Spleen (tissue), 11 donors: ENCODE measurements around the gene SLC7A6OS. TPM values are rescaled to one million over a fixed set of nuclear protein-coding genes. Genes with fewer than 3 reads are reported as not detected.

Experiments
- DNase-seq: peaks from one replicate; pipeline ENCODE4 v3.0.0-alpha.2; 2020
- H3K27ac ChIP-seq, 8 donors: fragments of 200-600 bp; sonication (generic) in 7 of 8; 1 replicate in 4 of 8; 2 replicates in 4 of 8; pipeline versions ENCODE4 v1.5.0 to v1.8.0; 2016 to 2021; ENCODE audit warnings: inconsistent platforms in 4 of 8, mild to moderate bottlenecking in 4 of 8, moderate library complexity in 1 of 8
- H3K27me3 ChIP-seq, 7 donors: fragments of 200-600 bp; sonication (generic) in 6 of 7; replicated peaks in 1 of 7; 1 replicate in 4 of 7; 2 replicates in 3 of 7; pipeline versions ENCODE4 v1.5.0 to v1.8.0; 2016 to 2021; ENCODE audit warnings: inconsistent platforms in 3 of 7, mild to moderate bottlenecking in 1 of 7
- H3K36me3 ChIP-seq, 6 donors: fragments of 200-600 bp; sonication (generic) in 5 of 6; 1 replicate in 4 of 6; 2 replicates in 2 of 6; pipeline versions ENCODE4 v1.5.0 to v1.8.0; 2016 to 2021; ENCODE audit warnings: inconsistent platforms in 2 of 6
- H3K4me1 ChIP-seq, 6 donors: fragments of 200-600 bp; sonication (generic) in 5 of 6; 1 replicate in 3 of 6; 2 replicates in 3 of 6; pipeline versions ENCODE4 v1.5.0 to v1.8.0; 2016 to 2021; ENCODE audit warnings: inconsistent platforms in 3 of 6
- H3K4me3 ChIP-seq, 8 donors: fragments of 200-600 bp; sonication (generic) in 7 of 8; 1 replicate in 4 of 8; 2 replicates in 4 of 8; pipeline versions ENCODE4 v1.5.0 to v1.8.0; 2016 to 2021; ENCODE audit warnings: inconsistent platforms in 4 of 8, mild to moderate bottlenecking in 4 of 8, moderate library complexity in 2 of 8
- H3K9me3 ChIP-seq, 8 donors: fragments of 200-600 bp; sonication (generic) in 7 of 8; 1 replicate in 4 of 8; 2 replicates in 4 of 8; pipeline versions ENCODE4 v1.5.0 to v1.8.0; 2016 to 2021; ENCODE audit warnings: inconsistent platforms in 4 of 8
- CTCF ChIP-seq, 11 experiments: fragments of 200-600 bp in 7 of 11; fragments of 450-650 bp in 4 of 11; sonication (generic) in 4 of 11; IDR thresholded peaks in 8 of 11; conservative IDR thresholded peaks in 3 of 11; 1 replicate in 7 of 11; 2 replicates in 4 of 11; pipeline versions ENCODE4 v1.4.0 to v1.8.0; 2016 to 2021; ENCODE audit warnings: antibody characterized with exemption in 11 of 11, inconsistent platforms in 4 of 11, mild to moderate bottlenecking in 1 of 11
- POLR2A ChIP-seq, 3 donors: fragments of 450-650 bp; IDR thresholded peaks; one replicate each; pipeline ENCODE4 v1.5.1; 2017; ENCODE audit warnings: antibody characterized with exemption in 3 of 3, mild to moderate bottlenecking in 1 of 3
- POLR2AphosphoS5 ChIP-seq, 3 donors: sonication (generic); formaldehyde crosslinking; IDR thresholded peaks; one replicate each; pipeline ENCODE4 v1.5.1; 2017; ENCODE audit warnings: antibody characterized with exemption in 3 of 3
- WGBS, 5 donors: extraction: QIAGEN DNeasy Blood & Tissue Kit in 3 of 5; methylation state at CpG; one replicate each; pipeline versions ENCODE4 v1.1.5 to v1.1.7; 2013 to 2018; 5-methylcytosine and 5-hydroxymethylcytosine counted together
- intact Hi-C: fragments of 100-400 bp; cut with DNase I; formaldehyde crosslinking; loops from one replicate; pipeline ENCODE4 v1.15.0; 2023; ENCODE audit warnings: low total_unique reads
- polyA plus RNA-seq, 3 donors: library from polyadenylated mRNA; stranded (reverse); fragments of 200-250 nt; gene quantifications; one replicate each; pipeline ENCODE4 v1.2.1, GENCODE V29; 2013
- total RNA-seq, 7 donors: library from RNA; depleted of rRNA in 3 of 7; stranded (reverse); fragments of >200 nt in 3 of 7; fragmentation: NEBNext Ultra II Directional in 4 of 7; extraction: Animal tissue kit (Norgen Biotek cat#: 25700) in 4 of 7; gene quantifications; one replicate each; pipeline versions ENCODE4 v1.1.0 to v1.2.1, GENCODE V29; 2016 to 2021
- donor health status: healthy with polysubstance abuse.
- donor health status: DM: no; HTN: no; CAD: no; lungs with moderate emphysema.
- donor health status: DM: no; HTN: no; CAD: no.
- donor health status: Bipolar disorder and iron deficiency.
- donor health status: healthy.
- donor health status: DM: no; HTN: no; CAD: no.
- donor health status: DM: yes; HTN: yes; CAD: no.

Gene SLC7A6OS
- total and polyA plus RNA-seq, 10 donors = 7.5 to 30.6 (median 23.5) TPM

- Histone ChIP-seq H3K27me3 (no peaks in the 10 kb centered on the region), H3K4me1 (peaks cover 0 to 62% (median 22%) of the 10 kb centered on the region in 6 donors), H3K36me3 (peaks cover 0 to 100% (median 86%) of the 10 kb centered on the region in 6 donors), H3K4me3 (no peak overlapping the region), H3K9me3 (no peaks in the 10 kb centered on the region), H3K27ac (peak overlapping the region in 5 of 8 donors; percentile 4 to 58 (median 21))
- 65 to 78% (median 76%) methylated on average over 12 of the region's 12 CpGs for WGBS, 5 donors
- intact Hi-C loops = no loop called here
- DNase-seq = no peak
- TF ChIP-seq POLR2AphosphoS5 (IDR thresholded peaks at IDR 0.05) (peak in 1 of 3 donors; percentile 49), CTCF (IDR thresholded peaks at IDR 0.05 in 8 of 11, conservative IDR thresholded peaks at IDR 0.05 in 3 of 11) (no peak)
Measured at GRCh38 chr16:68296291-68296690, 14.5 kb downstream of the SLC7A6OS start.

GRCh38 chr16:68292425-68292824, 18.3 kb downstream of the SLC7A6OS start:
- WGBS, 5 donors = 83 to 97% (median 95%) methylated on average over 5 of the region's 5 CpGs
- H3K9me3 ChIP-seq = no peaks in the 10 kb centered on the region
- intact Hi-C loops = no loop called here
- no peaks in the 10 kb centered on the region for H3K27me3 ChIP-seq
- TF ChIP-seq POLR2AphosphoS5 (IDR thresholded peaks at IDR 0.05) (no peak), CTCF (IDR thresholded peaks at IDR 0.05 in 8 of 11, conservative IDR thresholded peaks at IDR 0.05 in 3 of 11) (no peak), POLR2A (IDR thresholded peaks at IDR 0.05) (no peak)
- peak overlapping the region in 1 of 8 donors; percentile 92 for H3K27ac ChIP-seq
- peaks cover 30 to 73% (median 51%) of the 10 kb centered on the region in 6 donors for H3K4me1 ChIP-seq
- peaks cover 0 to 94% (median 57%) of the 10 kb centered on the region in 6 donors for H3K36me3 ChIP-seq
- DNase-seq = no peak
- H3K4me3 ChIP-seq = no peak overlapping the region

GRCh38 chr16:68291227-68291626, 19.5 kb downstream of the SLC7A6OS start:
- no peaks in the 10 kb centered on the region for H3K27me3 ChIP-seq
- peaks cover 42 to 73% (median 58%) of the 10 kb centered on the region in 6 donors for H3K4me1 ChIP-seq
- H3K4me3 ChIP-seq = no peak overlapping the region
- intact Hi-C loops = no loop called here
- H3K27ac ChIP-seq = peak overlapping the region in 4 of 8 donors; percentile 74 to 92 (median 83)
- H3K36me3 ChIP-seq = peaks cover 0 to 87% (median 46%) of the 10 kb centered on the region in 6 donors
- no peak for DNase-seq
- no peaks in the 10 kb centered on the region for H3K9me3 ChIP-seq
- 72 to 88% (median 80%) methylated on average over 4 of the region's 4 CpGs for WGBS, 5 donors
- TF ChIP-seq CTCF (IDR thresholded peaks at IDR 0.05 in 8 of 11, conservative IDR thresholded peaks at IDR 0.05 in 3 of 11) (no peak), POLR2AphosphoS5 (IDR thresholded peaks at IDR 0.05) (no peak), POLR2A (IDR thresholded peaks at IDR 0.05) (no peak)

- 77 to 89% (median 85%) methylated on average over 5 to 6 of the region's 6 CpGs for WGBS, 5 donors
- Histone ChIP-seq H3K4me1 (peaks cover 49 to 75% (median 62%) of the 10 kb centered on the region in 6 donors), H3K27me3 (no peaks in the 10 kb centered on the region), H3K9me3 (no peaks in the 10 kb centered on the region), H3K4me3 (no peak overlapping the region), H3K36me3 (peaks cover 0 to 79% (median 38%) of the 10 kb centered on the region in 6 donors), H3K27ac (peak overlapping the region; percentile 60 to 92 (median 82))
- TF ChIP-seq POLR2AphosphoS5 (IDR thresholded peaks at IDR 0.05) (no peak), CTCF (IDR thresholded peaks at IDR 0.05 in 8 of 11, conservative IDR thresholded peaks at IDR 0.05 in 3 of 11) (no peak), POLR2A (IDR thresholded peaks at IDR 0.05) (no peak)
- intact Hi-C loops = no loop called here
- no peak for DNase-seq
Measured at GRCh38 chr16:68290450-68290849, 20.3 kb downstream of the SLC7A6OS start.
